Fibroblast of skin of scalp (primary cell): ENCODE results near the gene ARID3C. TPM values are rescaled to one million over a fixed set of nuclear protein-coding genes. Genes with fewer than 3 reads are reported as not detected.
A peak's percentile ranks its signal among the peaks of the same experiment; 100 is the strongest.

Experiments
- DNase-seq: peaks from one replicate; pipeline ENCODE4 v3.0.0-alpha.2; 2013
- polyA plus RNA-seq, 2 experiments: library from polyadenylated mRNA; unstranded; fragments of 120-200 nt; gene quantifications; one replicate each; pipeline ENCODE4 v1.2.1, GENCODE V29; 2013; ENCODE audit not compliant: insufficient read length in 2 of 2

The ARID3C gene, protein sequence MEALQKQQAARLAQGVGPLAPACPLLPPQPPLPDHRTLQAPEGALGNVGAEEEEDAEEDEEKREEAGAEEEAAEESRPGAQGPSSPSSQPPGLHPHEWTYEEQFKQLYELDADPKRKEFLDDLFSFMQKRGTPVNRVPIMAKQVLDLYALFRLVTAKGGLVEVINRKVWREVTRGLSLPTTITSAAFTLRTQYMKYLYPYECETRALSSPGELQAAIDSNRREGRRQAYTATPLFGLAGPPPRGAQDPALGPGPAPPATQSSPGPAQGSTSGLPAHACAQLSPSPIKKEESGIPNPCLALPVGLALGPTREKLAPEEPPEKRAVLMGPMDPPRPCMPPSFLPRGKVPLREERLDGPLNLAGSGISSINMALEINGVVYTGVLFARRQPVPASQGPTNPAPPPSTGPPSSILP
- polyA plus RNA-seq (2013, experiment 1 of 2; ENCODE audit: insufficient read length), result not detected
- polyA plus RNA-seq (2013, experiment 2 of 2; ENCODE audit: insufficient read length), result not detected

- DNase-seq, result no peak
Observed at GRCh38 chr9:34628656-34629490, at the start of gene ARID3C. Gene ARID3C (minus strand): TSS chr9:34629066. CDS start chr9:34628014, 1,052 bp downstream.

GRCh38 chr9:34675869-34676268 is 47.0 kb upstream of the ARID3C start:
- DNase-seq, result no peak

- DNase-seq, result peak; percentile 78
Observed at GRCh38 chr9:34675048-34675714, 46.3 kb upstream of the ARID3C start.

DNA sequence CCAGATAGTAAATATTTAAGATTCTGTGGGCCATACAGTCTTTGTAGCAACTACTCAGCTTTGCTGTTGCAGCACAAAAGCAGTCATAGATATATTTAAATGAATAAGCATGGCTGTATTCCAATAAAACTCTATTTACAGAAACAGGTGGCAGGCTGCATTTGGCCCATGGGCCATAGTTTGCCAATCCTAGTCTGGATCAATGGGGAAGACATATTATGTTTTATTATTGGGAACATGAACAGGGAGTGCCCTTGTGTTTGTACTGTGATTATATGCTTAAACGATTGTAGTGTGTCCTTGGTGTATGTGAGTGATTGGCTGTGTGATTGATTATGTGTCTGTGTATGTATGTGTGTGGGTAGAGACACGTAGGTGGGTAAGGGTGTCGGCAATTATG is 45.6 kb upstream of the ARID3C start:
- no peak for DNase-seq

DNA sequence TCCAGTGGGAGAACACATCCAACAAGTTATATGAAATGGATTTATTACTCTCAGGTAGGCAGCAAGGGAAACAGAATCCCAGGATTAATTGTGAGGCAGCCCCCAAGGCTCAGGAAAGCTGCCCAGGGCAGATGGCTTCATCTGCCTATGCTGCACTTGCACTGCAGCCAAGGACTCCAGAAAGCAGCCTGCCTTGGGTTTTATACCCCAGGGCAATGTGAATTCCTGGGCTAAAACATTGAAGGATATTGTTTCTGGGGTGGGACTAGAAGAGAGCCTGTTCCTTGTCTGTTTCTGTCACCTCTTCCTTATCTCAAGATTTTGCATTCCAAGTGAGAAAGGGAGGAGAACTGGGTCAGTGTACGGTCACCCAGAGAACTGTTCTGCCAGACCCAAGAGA is 42.4 kb upstream of the ARID3C start:
- no peak for DNase-seq

DNA sequence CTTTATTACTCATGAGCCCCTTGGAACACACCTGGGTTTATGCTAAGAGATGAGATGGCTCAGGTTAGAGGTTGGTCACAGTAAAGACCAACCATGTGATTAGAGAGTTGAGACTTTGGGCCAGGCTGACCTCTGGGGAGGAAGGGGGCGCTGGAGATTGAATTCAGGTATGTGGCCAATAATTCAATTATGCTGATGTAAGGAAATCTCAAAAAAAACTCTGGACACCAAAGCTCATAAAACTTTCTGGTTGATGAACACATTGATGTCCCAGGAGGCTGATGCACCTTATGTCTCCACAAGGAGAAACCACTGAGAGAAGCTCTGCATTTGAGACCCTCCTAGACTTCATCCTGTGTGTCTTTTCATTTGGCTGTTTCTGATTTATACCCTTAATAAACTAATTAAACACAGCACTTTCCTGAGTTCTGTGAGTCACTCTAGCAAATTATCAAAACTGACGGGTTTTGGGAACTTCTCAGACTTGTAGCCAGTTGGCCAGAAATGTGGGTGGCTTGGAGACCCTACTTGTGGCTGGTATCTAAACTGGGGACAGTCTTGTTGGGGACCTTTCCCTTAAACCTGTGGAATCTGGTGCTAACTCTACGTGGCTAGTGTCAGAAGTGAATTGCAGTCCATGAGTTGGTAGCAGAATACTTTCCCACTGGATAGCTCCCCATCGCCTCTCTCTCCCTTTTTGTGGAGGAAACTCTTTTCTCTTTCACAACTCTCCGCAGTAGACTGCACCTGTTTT is 41.1 kb upstream of the ARID3C start:
- no peak for DNase-seq

- peak; percentile 96 for DNase-seq
Observed at GRCh38 chr9:34665381-34666250, 36.8 kb upstream of the ARID3C start.

- DNase-seq, result no peak
Observed at GRCh38 chr9:34665067-34665380, 36.2 kb upstream of the ARID3C start.

DNA sequence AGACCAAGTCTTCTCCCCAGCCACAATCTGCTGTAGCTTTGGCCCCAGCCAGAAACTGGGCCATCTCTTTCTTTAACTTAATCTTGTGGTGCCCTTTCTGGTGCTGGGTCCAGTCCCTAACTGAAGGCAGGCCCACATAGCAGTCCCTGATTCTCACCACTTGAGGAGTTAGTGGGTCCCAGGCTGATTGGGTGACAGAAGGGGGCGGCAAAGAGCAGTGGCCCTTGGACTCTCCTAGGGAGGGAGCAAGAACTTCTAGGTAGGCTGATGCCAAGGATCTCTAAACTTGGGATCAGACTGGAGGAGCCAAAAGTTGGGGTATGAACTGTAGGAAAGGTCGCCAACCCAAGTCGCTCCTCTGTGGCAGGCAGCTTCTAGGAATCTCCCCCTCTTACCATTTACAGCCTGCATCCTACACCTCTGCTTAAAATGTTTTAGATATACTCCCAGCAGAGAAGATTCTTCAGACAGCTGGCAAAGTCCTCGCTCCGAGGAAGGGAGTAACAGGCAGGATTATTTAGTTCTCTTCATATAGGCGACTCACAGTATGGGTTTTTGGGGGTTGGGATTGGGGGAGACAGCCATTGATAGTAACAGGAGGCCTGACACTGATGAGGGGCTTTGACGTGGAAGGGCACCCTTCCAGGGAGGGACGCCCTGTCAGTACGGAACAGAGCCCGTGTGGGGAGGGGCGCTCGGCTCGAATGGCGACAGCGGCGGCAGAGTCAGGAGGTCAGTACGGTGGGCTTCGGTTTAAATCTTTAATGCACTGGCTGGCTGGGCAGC is 35.6 kb upstream of the ARID3C start:
- DNase-seq, result peak; percentile 77

- no peak for DNase-seq
Observed at GRCh38 chr9:34663303-34663605, 34.4 kb upstream of the ARID3C start.

DNA sequence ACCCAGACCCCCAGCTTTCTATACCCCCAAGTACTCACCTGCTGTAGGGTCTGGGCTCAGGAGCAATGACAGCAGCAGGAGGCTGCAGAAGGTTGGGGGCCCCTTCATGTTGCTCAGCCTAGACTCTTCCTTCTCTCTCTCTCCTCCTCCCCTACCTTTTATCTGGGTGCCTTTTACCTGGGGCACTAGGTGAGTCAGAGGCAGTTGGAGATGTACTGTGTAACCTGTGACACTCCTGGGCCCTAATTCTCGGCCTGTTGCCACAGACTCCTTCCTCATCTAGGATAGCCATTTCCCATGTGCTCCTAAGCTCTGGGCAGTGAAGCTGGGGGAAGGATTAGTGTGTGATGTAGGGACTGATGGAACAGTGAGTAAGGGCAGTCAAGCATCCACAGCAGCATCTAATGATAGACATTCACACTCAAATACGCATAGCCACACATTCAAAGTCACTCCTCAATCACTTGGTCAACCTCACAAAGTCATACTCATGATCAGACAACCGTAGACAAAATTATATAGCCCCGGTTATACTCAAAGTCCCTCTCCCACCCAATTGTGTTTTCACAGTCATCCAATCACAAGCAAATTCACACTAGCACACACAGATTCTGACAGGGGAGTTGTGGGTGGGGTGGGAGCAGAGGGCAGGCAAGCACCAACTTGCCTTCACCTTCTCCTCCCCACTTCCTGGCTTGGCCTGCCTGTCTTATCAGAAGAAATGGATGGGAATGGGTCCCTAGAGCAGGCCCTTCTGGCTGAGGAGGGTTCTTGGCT is 33.8 kb upstream of the ARID3C start, which contains the start of gene CCL27:
Gene CCL27, minus strand, starts transcription at position 132 of the 777 bp plus-strand sequence. Its CDS starts 24 bp downstream, at position 108.
- DNase-seq, result no peak

GRCh38 chr9:34659592-34660253 is 30.9 kb upstream of the ARID3C start:
- no peak for DNase-seq

DNA sequence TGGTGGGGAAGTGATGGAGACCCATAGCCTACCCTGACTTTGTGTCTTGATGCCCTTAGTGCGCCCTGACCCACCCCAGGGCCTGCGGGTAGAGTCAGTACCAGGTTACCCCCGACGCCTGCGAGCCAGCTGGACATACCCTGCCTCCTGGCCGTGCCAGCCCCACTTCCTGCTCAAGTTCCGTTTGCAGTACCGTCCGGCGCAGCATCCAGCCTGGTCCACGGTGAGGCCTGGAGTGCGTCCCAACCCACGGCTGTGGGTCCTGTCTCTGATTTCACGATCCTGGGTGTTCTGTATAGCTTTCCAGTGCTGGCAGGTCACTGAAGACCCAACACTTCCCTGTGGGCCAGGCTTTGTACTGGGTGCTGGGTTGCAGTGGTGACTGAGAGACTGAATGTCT is 29.6 kb upstream of the ARID3C start:
- DNase-seq, result no peak

DNA sequence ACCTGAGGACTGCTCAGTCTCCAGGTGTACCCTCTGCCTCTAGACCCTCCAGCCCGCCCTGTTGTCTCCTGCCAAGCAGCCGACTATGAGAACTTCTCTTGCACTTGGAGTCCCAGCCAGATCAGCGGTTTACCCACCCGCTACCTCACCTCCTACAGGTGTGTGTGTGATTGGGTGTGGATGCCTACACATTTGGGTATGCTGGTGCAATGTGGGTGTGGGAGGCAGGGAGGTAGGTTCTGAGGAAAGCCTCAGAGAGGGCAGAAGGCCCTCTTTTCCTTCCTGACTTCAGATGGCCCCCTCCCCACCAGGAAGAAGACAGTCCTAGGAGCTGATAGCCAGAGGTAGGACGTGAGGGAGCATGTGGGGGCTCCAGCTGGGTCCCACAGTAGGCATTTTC is 28.1 kb upstream of the ARID3C start:
- no peak for DNase-seq

DNA sequence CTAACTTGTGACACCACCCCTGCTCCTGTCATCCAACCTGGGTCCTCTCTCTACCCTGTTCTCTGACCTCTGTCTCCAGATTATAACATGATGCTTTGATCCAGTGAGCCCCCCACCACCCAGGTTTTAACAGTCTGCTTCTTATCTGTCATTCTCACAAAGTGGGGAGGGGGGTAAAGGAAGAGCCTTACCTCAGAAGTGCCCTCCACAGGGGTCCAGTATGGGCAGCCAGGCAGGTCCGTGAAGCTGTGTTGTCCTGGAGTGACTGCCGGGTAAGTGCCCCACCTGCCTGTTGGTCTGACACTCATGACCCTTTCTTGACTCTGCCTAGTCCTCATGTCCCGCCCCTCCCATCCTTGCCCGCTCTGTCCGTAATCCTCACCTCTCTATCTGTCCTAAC is 26.5 kb upstream of the ARID3C start:
- no peak for DNase-seq

DNA sequence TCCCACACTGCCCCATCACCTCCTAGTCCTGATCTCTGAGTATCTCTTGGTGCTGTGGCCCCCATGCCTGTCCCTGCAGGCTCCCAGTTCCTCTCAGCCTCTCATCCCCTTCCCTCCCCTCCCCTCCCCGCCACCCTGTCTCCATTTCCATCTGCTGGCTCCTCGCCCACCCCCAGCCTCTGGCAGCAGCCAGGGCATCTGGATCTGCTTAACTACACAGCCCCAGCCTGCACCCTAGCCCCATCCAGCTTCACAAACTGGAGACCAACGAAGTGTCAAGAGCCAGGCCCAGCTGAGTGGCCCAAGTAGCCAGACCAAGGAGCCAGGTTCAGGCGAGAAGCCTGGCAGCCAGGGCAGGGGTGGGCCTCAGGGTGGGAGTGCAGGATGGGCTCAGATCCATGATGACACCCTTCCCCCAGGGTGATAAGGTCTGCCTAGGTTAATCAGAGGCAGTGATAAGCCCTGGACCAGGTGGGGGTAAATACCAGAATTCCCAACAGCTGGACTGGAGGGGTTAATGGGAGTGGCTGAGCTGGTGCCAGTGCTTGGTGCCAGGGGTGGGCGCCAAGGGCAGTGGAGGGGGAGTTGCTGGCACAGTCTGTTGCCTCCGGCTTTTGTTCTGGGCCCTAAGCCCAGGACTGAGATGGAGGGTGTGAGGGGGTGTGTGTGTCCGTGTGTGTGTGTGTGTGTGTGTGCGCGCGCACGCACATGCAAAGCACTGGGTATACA is 25.6 kb upstream of the ARID3C start:
- DNase-seq, result peak; percentile 91

DNA sequence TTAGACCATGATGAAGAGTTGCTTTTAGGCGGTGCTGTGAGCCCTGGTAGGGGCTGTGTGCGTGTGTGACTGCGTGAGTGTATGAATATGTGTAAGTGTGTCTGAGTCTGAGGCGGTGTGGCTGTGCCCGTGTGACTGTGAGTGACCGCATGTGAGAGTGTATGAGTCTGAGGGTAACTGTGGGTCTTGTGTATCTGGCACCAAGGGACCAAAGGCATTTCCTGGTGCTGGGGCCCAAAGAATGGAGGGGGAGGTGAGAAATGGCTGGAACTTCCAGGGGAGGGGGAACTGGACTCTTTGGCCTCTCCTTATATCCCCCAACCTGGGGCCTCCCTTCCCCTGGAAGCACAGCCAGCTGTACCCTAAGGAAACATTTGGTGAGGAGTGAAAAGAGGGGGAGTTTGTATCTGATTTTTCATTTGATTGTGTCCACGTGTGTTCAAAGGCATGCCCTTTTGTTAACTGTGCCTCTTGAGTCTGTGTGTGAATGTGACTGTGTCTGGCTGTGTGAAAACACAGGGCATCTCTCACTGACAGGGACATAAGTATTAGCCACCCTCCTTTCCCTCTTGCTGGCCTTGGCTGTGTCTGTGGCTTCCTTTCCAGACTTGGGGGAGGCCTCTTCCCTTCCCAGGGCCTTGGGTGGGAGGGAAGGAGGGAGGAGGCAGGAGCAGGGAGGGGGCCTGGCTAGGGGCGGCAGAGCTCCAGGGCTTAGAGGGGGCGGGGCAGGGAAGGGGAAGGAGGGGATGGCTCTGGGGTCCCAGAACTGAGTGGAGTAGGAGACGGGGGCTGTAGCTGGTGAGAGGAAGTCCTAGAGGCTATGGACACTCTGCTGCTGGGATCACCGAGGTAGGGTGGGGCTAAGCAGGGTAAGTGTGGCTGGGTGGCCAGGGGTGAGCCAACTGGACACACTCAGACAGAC is 24.5 kb upstream of the ARID3C start:
- peak; percentile 80 for DNase-seq
